HepG2 (cell line): ENCODE data around the gene ADARB2. TPM values are rescaled to one million over a fixed set of nuclear protein-coding genes. Genes with fewer than 3 reads are reported as not detected.

Experiments used
- ATAC-seq: fragments of 200-7000 bp; cut with Tn5 transposase; 3 replicates; pipeline ENCODE4 v1.9.1; 2020; ENCODE audit warnings: mild to moderate bottlenecking, moderate library complexity
- BruUV-seq: library from RNA; stranded (reverse); fragments of 400-500 nt; replicated peaks from 2 replicates; lab custom pipeline; 2021; lab: Mats Ljungman, UMichigan
- CTCF ChIA-PET: fragments of 300-600 bp; formaldehyde crosslinking; extraction: SDS; loops from one replicate; lab custom pipeline; 2021; ENCODE audit warnings: low total read pairs, inconsistent platforms, low intra/inter-chr PET ratio; lab: Yijun Ruan, JAX
- POLR2A ChIA-PET: fragments of 350-600 bp; sonication (Branson Sonifier 250); formaldehyde crosslinking; loops from one replicate; lab custom pipeline; 2020; ENCODE audit warnings: antibody characterized with exemption, inconsistent platforms; lab: Yijun Ruan, JAX
- DNase-seq: peaks from one replicate; pipeline ENCODE4 v3.0.0-alpha.2; 2015; ENCODE audit warnings: low spot score
- FAIRE-seq: peaks from 3 replicates; lab custom pipeline; 2011; peaks lifted over from hg19 to GRCh38; lab: Jason Lieb, UNC
- H2AFZ ChIP-seq: one replicate; pipeline ENCODE4 v1.6.1; 2011; ENCODE audit warnings: low read length, inconsistent platforms
- H3K27ac ChIP-seq: fragments of 300-600 bp; 3 replicates; pipeline ENCODE4 v1.8.0; 2011; ENCODE audit warnings: mixed run types, mild to moderate bottlenecking, mixed read lengths, low read length, inconsistent platforms; ENCODE audit not compliant: insufficient read depth; ENCODE audit errors: extremely low read length
- H3K27me3 ChIP-seq, 2 experiments: fragments of 200-600 bp in 1 of 2; 2 replicates in 1 of 2; 3 replicates in 1 of 2; pipeline versions ENCODE4 v1.6.0 to v1.8.0; 2011; ENCODE audit warnings: low read length in 2 of 2, mild to moderate bottlenecking in 2 of 2, moderate library complexity in 2 of 2, inconsistent platforms in 1 of 2; ENCODE audit not compliant: insufficient read depth in 2 of 2, control insufficient read depth in 1 of 2
- H3K36me3 ChIP-seq, 2 experiments: fragments of 200-600 bp in 1 of 2; replicated peaks in 1 of 2; 2 replicates in 1 of 2; 3 replicates in 1 of 2; pipeline versions ENCODE4 v1.5.1 to v1.8.0; 2011; ENCODE audit warnings: low read length in 2 of 2, inconsistent platforms in 1 of 2; ENCODE audit not compliant: insufficient read depth in 2 of 2, control insufficient read depth in 1 of 2
- H3K4me1 ChIP-seq: 2 replicates; pipeline ENCODE4 v1.5.1; 2012; ENCODE audit warnings: low read length, inconsistent platforms; ENCODE audit not compliant: insufficient read depth
- H3K4me2 ChIP-seq: 2 replicates; pipeline ENCODE4 v1.6.0; 2011; ENCODE audit warnings: low read depth, low read length, inconsistent platforms
- H3K4me3 ChIP-seq, 3 experiments: fragments of 200-600 bp in 1 of 3; sonication (generic), shearing (Covaris generic) in 1 of 3; replicated peaks in 1 of 3; 2 replicates each; pipeline ENCODE4 v1.5.1; 2011 to 2016; ENCODE audit warnings: low read length in 3 of 3, inconsistent platforms in 2 of 3, low read depth in 2 of 3, mild to moderate bottlenecking in 2 of 3, control low read depth in 1 of 3, mixed read lengths in 1 of 3; ENCODE audit not compliant: insufficient read depth in 1 of 3
- H3K79me2 ChIP-seq: one replicate; pipeline ENCODE4 v1.6.1; 2011; ENCODE audit warnings: low read length, inconsistent platforms; ENCODE audit not compliant: insufficient read depth
- H3K9ac ChIP-seq: 2 replicates; pipeline ENCODE4 v1.6.0; 2011; ENCODE audit warnings: mild to moderate bottlenecking, low read depth, low read length, inconsistent platforms; ENCODE audit not compliant: insufficient read depth
- H3K9me3 ChIP-seq: 2 replicates; pipeline ENCODE4 v1.5.1; 2012; ENCODE audit warnings: mild to moderate bottlenecking, low read length
- H4K20me1 ChIP-seq: 2 replicates; pipeline ENCODE4 v1.6.0; 2011; ENCODE audit warnings: inconsistent platforms, mild to moderate bottlenecking, low read length, moderate library complexity; ENCODE audit not compliant: insufficient read depth
- ZNF333 ChIP-seq: sonication (generic); formaldehyde crosslinking; IDR thresholded peaks from 2 replicates; pipeline ENCODE4 v1.4.0; 2020; ENCODE audit warnings: mild to moderate bottlenecking, missing genetic modification reagents, borderline replicate concordance
- ZNF784 ChIP-seq: sonication (generic); formaldehyde crosslinking; IDR thresholded peaks from 2 replicates; pipeline ENCODE4 v1.5.1; 2020; ENCODE audit warnings: missing genetic modification reagents, mild to moderate bottlenecking, borderline replicate concordance
- WGBS: methylation state at CpG from one replicate; pipeline ENCODE4 v1.1.6; 2017; ENCODE audit warnings: low lambda C conversion rate; 5-methylcytosine and 5-hydroxymethylcytosine counted together
- in situ Hi-C: cut with HindIII; loops from 2 replicates; pipeline ENCODE4 v1.10.0; 2017; ENCODE audit warnings: low pct_unique_long_range_greater_than_20kb; ENCODE audit not compliant: extremely low pct_ligation_motif_present
- intact Hi-C: fragments of 100-400 bp; cut with micrococcal nuclease; formaldehyde crosslinking; loops from one replicate; pipeline ENCODE4 v1.10.0; 2022; ENCODE audit not compliant: unreplicated experiment
- polyA plus RNA-seq, 8 experiments: library from polyadenylated mRNA; depleted of rRNA in 3 of 8; stranded (reverse) in 7 of 8; unstranded in 1 of 8; fragments of >200 nt; fragmentation: Illumina TruSeq in 4 of 8; extraction: Trizol in 4 of 8; gene quantifications; 2 replicates each; pipeline versions ENCODE4 v1.2.1 to v1.2.3, GENCODE V29; 2011 to 2016; ENCODE audit warnings: low read depth in 4 of 8, missing spikeins in 1 of 8, mixed read lengths in 1 of 8; ENCODE audit not compliant: insufficient read depth in 1 of 8
- total RNA-seq, 5 experiments: library from RNA; depleted of rRNA; stranded (reverse); fragments of >200 nt; fragmentation: Illumina TruSeq; extraction: Trizol; gene quantifications; 2 replicates each; pipeline ENCODE4 v1.2.3, GENCODE V29; 2016; ENCODE audit warnings: low read depth in 1 of 5

Gene ADARB2
- total and polyA plus RNA-seq, 2 of the 13 experiments (the other 11 are each of a cell fraction or from before 2014, with no cell fraction given), result not detected

GRCh38 chr10:1200866-1201807 is 536.2 kb downstream of the ADARB2 start:
- POLR2A ChIA-PET, result no interaction called here
- Histone ChIP-seq H3K9ac (no peak overlapping the region), H3K36me3 (no peaks in the 10 kb centered on the region), H3K27me3 (peaks cover 14 to 81% of the 10 kb centered on the region in 2 experiments), H3K9me3 (no peaks in the 10 kb centered on the region), H4K20me1 (no peaks in the 10 kb centered on the region), H3K4me1 (no peaks in the 10 kb centered on the region), H3K4me3 (no peak overlapping the region), H3K4me2 (no peak overlapping the region), H2AFZ (no peak overlapping the region), H3K27ac (no peak overlapping the region), H3K79me2 (no peaks in the 10 kb centered on the region)
- TF ChIP-seq ZNF333 (CRISPR knock-in tag), result no peak
- DNase-seq (no peak), FAIRE-seq (no peak), ATAC-seq (no peak)
- in situ Hi-C loops (no loop called here), intact Hi-C loops (no loop called here)
- CTCF ChIA-PET, result no interaction called here
- no TSS peak for BruUV-seq
- 13% methylated on average over 16 of the region's 27 CpGs for WGBS

GRCh38 chr10:1199897-1200721 is 537.2 kb downstream of the ADARB2 start:
- Histone ChIP-seq H4K20me1 (no peaks in the 10 kb centered on the region), H3K36me3 (no peaks in the 10 kb centered on the region), H3K9me3 (no peaks in the 10 kb centered on the region), H3K9ac (no peak overlapping the region), H3K27ac (no peak overlapping the region), H3K79me2 (no peaks in the 10 kb centered on the region), H3K4me1 (no peaks in the 10 kb centered on the region), H2AFZ (no peak overlapping the region), H3K27me3 (peaks cover 14 to 83% of the 10 kb centered on the region in 2 experiments), H3K4me3 (no peak overlapping the region), H3K4me2 (no peak overlapping the region)
- FAIRE-seq (no peak), ATAC-seq (no peak), DNase-seq (no peak)
- no peak for TF ChIP-seq ZNF784 (CRISPR knock-in tag)
- ChIA-PET CTCF (no interaction called here), POLR2A (no interaction called here)
- BruUV-seq, result no TSS peak
- intact Hi-C loops, result no loop called here
- 23% methylated on average over 8 of the region's 24 CpGs for WGBS
- in situ Hi-C loops, result no loop called here
